WTC11 (cell line): ENCODE measurements around the gene RAMAC. TPM values are rescaled to one million over a fixed set of nuclear protein-coding genes. Genes with fewer than 3 reads are reported as not detected.

Source experiments
- ATAC-seq: fragments of 200-7000 bp; cut with Tn5 transposase; 2 replicates; pipeline ENCODE4 v1.10.0; 2021; ENCODE audit warnings: mild to moderate bottlenecking, moderate library complexity
- CTCF ChIA-PET: fragments of 300-600 bp; sonication (Branson Sonifier 250); formaldehyde crosslinking; loops from one replicate; lab custom pipeline; 2021; ENCODE audit warnings: antibody characterized with exemption; lab: Charles Lee
- POLR2A ChIA-PET: fragments of 350-600 bp; sonication (Branson Sonifier 250); formaldehyde crosslinking; loops from one replicate; lab custom pipeline; 2021; ENCODE audit warnings: antibody characterized with exemption; lab: Charles Lee
- DNase-seq: peaks from one replicate; pipeline ENCODE4 v3.0.0; 2021; ENCODE audit warnings: low spot score
- H3K27ac Mint-ChIP-seq: 2 replicates; pipeline ENCODE4 v1.8.0; 2021; ENCODE audit warnings: mixed read lengths
- H3K27me3 Mint-ChIP-seq: 2 replicates; pipeline ENCODE4 v1.8.0; 2021; ENCODE audit warnings: low read depth, mild to moderate bottlenecking, moderate library complexity, mixed read lengths
- H3K36me3 Mint-ChIP-seq: 2 replicates; pipeline ENCODE4 v1.8.0; 2021; ENCODE audit warnings: mixed read lengths
- H3K4me1 Mint-ChIP-seq: 2 replicates; pipeline ENCODE4 v1.8.0; 2022; ENCODE audit warnings: mixed read lengths
- H3K4me3 Mint-ChIP-seq: 2 replicates; pipeline ENCODE4 v1.8.0; 2021; ENCODE audit warnings: mild to moderate bottlenecking, moderate library complexity, mixed read lengths
- H3K9me3 Mint-ChIP-seq: 2 replicates; pipeline ENCODE4 v1.8.0; 2021; ENCODE audit warnings: mixed read lengths
- CREM ChIP-seq: sonication (generic); formaldehyde crosslinking; IDR thresholded peaks from 2 replicates; pipeline ENCODE4 v1.8.1; 2022; ENCODE audit warnings: mild to moderate bottlenecking, missing genetic modification reagents, moderate library complexity
- FOXJ3 ChIP-seq: sonication (generic); formaldehyde crosslinking; IDR thresholded peaks from 2 replicates; pipeline ENCODE4 v1.9.0; 2021; ENCODE audit warnings: missing genetic modification reagents, mild to moderate bottlenecking, borderline replicate concordance
- IRF2 ChIP-seq: sonication (generic); formaldehyde crosslinking; IDR thresholded peaks from 2 replicates; pipeline ENCODE4 v1.8.0; 2022; ENCODE audit warnings: low read depth, missing genetic modification reagents, borderline replicate concordance
- NFATC4 ChIP-seq: fragments of 250-450 bp; sonication (Bioruptor Pico); IDR thresholded peaks from 2 replicates; pipeline ENCODE4 v1.9.0; 2021; ENCODE audit warnings: mild to moderate bottlenecking
- NR2C2 ChIP-seq: sonication (generic); formaldehyde crosslinking; IDR thresholded peaks from 2 replicates; pipeline ENCODE4 v1.8.0; 2022; ENCODE audit warnings: mild to moderate bottlenecking, missing genetic modification reagents
- NR3C1 ChIP-seq: sonication (generic); formaldehyde crosslinking; conservative IDR thresholded peaks from 2 replicates; pipeline ENCODE4 v1.8.1; 2023; ENCODE audit warnings: low read depth, mild to moderate bottlenecking, missing genetic modification reagents
- SMAD3 ChIP-seq: sonication (generic); formaldehyde crosslinking; IDR thresholded peaks from 2 replicates; pipeline ENCODE4 v1.8.0; 2022; ENCODE audit warnings: missing genetic modification reagents, mild to moderate bottlenecking, borderline replicate concordance
- TCF7 ChIP-seq: sonication (generic); formaldehyde crosslinking; IDR thresholded peaks from 2 replicates; pipeline ENCODE4 v1.8.0; 2022; ENCODE audit warnings: mild to moderate bottlenecking, low read depth, missing genetic modification reagents, moderate library complexity
- TEAD1 ChIP-seq: sonication (generic); formaldehyde crosslinking; IDR thresholded peaks from 2 replicates; pipeline ENCODE4 v1.8.0; 2022; ENCODE audit warnings: mild to moderate bottlenecking, missing genetic modification reagents
- TEAD4 ChIP-seq: sonication (generic); formaldehyde crosslinking; IDR thresholded peaks from 2 replicates; pipeline ENCODE4 v1.8.0; 2022; ENCODE audit warnings: mild to moderate bottlenecking, missing genetic modification reagents
- ZNF121 ChIP-seq: sonication (generic); formaldehyde crosslinking; IDR thresholded peaks from 2 replicates; pipeline ENCODE4 v1.8.0; 2023; ENCODE audit warnings: missing genetic modification reagents
- ZNF219 ChIP-seq: sonication (generic); formaldehyde crosslinking; IDR thresholded peaks from 2 replicates; pipeline ENCODE4 v1.8.0; 2023; ENCODE audit warnings: missing genetic modification reagents, mild to moderate bottlenecking, borderline replicate concordance
- ZNF263 ChIP-seq: sonication (generic); formaldehyde crosslinking; IDR thresholded peaks from 2 replicates; pipeline ENCODE4 v1.8.1; 2022; ENCODE audit warnings: low read depth, mild to moderate bottlenecking, moderate library complexity, missing genetic modification reagents
- total RNA-seq: library from RNA; stranded (reverse); gene quantifications from 3 replicates; pipeline ENCODE4 v1.2.3, GENCODE V29; 2021
- TF ChIP-seq, protein P1 (sequence below): sonication (generic); formaldehyde crosslinking; IDR thresholded peaks from 2 replicates; pipeline ENCODE4 v1.8.1; 2023; ENCODE audit warnings: mild to moderate bottlenecking, missing genetic modification reagents, moderate library complexity
- TF ChIP-seq, protein P2 (sequence below): sonication (generic); formaldehyde crosslinking; IDR thresholded peaks from 2 replicates; pipeline ENCODE4 v1.8.0; 2022; ENCODE audit warnings: mild to moderate bottlenecking, missing genetic modification reagents
- TF ChIP-seq, protein P3 (sequence below): sonication (generic); formaldehyde crosslinking; IDR thresholded peaks from 2 replicates; pipeline ENCODE4 v1.8.0; 2022; ENCODE audit warnings: missing genetic modification reagents
- TF ChIP-seq, protein P4 (sequence below): sonication (generic); formaldehyde crosslinking; conservative IDR thresholded peaks from 2 replicates; pipeline ENCODE4 v1.8.1; 2022; ENCODE audit warnings: mild to moderate bottlenecking, missing genetic modification reagents
- TF ChIP-seq, protein P5 (sequence below): sonication (generic); formaldehyde crosslinking; IDR thresholded peaks from 2 replicates; pipeline ENCODE4 v1.8.0; 2023; ENCODE audit warnings: missing genetic modification reagents, mild to moderate bottlenecking, borderline replicate concordance
- TF ChIP-seq, protein P6 (sequence below): sonication (generic); formaldehyde crosslinking; IDR thresholded peaks from 2 replicates; pipeline ENCODE4 v1.8.0; 2023; ENCODE audit warnings: mild to moderate bottlenecking, missing genetic modification reagents
- TF ChIP-seq, protein P7 (sequence below): fragments of 250-450 bp; sonication (Bioruptor Pico); IDR thresholded peaks from 2 replicates; pipeline ENCODE4 v1.9.0; 2021; ENCODE audit warnings: moderate library complexity, mild to moderate bottlenecking, inconsistent platforms, borderline replicate concordance
- TF ChIP-seq, protein P8 (sequence below): fragments of 250-450 bp; sonication (Bioruptor Pico); IDR thresholded peaks from 2 replicates; pipeline ENCODE4 v1.9.0; 2021; ENCODE audit warnings: mild to moderate bottlenecking

RAMAC gene
- total RNA-seq, 1 experiment from 2014 or later, result 26.6 TPM

DNA sequence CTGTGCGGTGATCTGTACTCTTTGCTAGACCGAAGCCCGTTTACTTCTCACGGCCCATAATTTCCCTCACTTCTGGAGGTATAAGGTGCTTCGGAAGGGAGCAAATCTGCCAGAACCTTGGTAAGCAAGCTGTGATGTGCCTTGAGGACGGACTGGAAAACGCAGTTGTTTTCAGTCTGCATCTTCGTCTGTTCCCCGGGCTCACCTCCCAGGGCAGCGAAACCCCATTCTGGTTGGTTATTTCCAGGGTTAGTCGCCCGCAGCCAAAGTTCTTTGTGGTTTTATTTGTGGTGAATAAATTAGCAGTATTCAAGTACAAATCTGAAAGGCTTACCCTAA, 401 bp downstream of the RAMAC start (continued):
- TF ChIP-seq, protein P1, sequence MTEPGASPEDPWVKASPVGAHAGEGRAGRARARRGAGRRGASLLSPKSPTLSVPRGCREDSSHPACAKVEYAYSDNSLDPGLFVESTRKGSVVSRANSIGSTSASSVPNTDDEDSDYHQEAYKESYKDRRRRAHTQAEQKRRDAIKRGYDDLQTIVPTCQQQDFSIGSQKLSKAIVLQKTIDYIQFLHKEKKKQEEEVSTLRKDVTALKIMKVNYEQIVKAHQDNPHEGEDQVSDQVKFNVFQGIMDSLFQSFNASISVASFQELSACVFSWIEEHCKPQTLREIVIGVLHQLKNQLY, result no peak
- TF ChIP-seq TEAD1 (no peak), FOXJ3 (CRISPR knock-in tag) (no peak)

DNA sequence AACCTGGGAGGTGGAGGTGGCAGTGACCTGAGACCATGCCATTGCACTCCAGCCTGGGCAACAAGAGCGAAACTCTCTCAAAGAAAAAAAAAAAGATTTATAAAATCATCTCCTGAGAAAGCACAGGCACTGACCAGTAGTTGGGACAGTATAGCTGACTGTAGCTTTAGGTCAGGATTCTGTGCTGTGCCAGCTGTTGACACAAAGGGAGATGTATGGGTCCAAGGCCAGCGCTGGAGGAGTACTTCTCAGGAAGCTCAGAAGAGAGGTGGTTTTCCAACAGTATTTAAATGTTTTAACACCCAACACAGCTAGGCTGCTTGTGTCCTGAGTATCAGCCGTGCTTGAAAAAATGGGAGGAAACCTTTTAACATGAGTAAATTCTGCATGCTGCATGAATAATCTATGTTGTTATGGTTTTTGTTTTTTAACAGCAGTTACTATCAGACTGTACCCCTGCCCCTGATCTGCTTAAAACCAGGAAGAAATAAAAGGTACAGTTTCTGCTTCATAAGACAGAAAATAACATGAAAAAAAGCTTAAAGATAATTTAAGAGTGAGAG, 6.5 kb downstream of the RAMAC start:
- H3K27ac Mint-ChIP-seq, result no peak overlapping the region
- peaks cover 19% of the 10 kb centered on the region for H3K36me3 Mint-ChIP-seq
- no peak for DNase-seq
- POLR2A ChIA-PET, result no interaction called here
- no peaks in the 10 kb centered on the region for H3K4me1 Mint-ChIP-seq
- CTCF ChIA-PET, result interaction anchor here (1.6 to 1.9 kb wide), 2 partner anchors 19 to 143 kb away, joined by 5 to 6 read pairs; partner anchors contain the start of gene C15orf40
- H3K27me3 Mint-ChIP-seq, result peaks cover 2% of the 10 kb centered on the region; the same call in 1 of the 2 replicates
- H3K9me3 Mint-ChIP-seq, result no peaks in the 10 kb centered on the region
- no peak overlapping the region for H3K4me3 Mint-ChIP-seq
- ATAC-seq, result no peak
- TF ChIP-seq ZNF219 (CRISPR knock-in tag), result no peak
- TF ChIP-seq, protein P2, sequence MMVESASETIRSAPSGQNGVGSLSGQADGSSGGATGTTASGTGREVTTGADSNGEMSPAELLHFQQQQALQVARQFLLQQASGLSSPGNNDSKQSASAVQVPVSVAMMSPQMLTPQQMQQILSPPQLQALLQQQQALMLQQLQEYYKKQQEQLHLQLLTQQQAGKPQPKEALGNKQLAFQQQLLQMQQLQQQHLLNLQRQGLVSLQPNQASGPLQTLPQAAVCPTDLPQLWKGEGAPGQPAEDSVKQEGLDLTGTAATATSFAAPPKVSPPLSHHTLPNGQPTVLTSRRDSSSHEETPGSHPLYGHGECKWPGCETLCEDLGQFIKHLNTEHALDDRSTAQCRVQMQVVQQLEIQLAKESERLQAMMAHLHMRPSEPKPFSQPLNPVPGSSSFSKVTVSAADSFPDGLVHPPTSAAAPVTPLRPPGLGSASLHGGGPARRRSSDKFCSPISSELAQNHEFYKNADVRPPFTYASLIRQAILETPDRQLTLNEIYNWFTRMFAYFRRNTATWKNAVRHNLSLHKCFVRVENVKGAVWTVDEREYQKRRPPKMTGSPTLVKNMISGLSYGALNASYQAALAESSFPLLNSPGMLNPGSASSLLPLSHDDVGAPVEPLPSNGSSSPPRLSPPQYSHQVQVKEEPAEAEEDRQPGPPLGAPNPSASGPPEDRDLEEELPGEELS (CRISPR knock-in tag), result no peak
- TF ChIP-seq, protein P3, sequence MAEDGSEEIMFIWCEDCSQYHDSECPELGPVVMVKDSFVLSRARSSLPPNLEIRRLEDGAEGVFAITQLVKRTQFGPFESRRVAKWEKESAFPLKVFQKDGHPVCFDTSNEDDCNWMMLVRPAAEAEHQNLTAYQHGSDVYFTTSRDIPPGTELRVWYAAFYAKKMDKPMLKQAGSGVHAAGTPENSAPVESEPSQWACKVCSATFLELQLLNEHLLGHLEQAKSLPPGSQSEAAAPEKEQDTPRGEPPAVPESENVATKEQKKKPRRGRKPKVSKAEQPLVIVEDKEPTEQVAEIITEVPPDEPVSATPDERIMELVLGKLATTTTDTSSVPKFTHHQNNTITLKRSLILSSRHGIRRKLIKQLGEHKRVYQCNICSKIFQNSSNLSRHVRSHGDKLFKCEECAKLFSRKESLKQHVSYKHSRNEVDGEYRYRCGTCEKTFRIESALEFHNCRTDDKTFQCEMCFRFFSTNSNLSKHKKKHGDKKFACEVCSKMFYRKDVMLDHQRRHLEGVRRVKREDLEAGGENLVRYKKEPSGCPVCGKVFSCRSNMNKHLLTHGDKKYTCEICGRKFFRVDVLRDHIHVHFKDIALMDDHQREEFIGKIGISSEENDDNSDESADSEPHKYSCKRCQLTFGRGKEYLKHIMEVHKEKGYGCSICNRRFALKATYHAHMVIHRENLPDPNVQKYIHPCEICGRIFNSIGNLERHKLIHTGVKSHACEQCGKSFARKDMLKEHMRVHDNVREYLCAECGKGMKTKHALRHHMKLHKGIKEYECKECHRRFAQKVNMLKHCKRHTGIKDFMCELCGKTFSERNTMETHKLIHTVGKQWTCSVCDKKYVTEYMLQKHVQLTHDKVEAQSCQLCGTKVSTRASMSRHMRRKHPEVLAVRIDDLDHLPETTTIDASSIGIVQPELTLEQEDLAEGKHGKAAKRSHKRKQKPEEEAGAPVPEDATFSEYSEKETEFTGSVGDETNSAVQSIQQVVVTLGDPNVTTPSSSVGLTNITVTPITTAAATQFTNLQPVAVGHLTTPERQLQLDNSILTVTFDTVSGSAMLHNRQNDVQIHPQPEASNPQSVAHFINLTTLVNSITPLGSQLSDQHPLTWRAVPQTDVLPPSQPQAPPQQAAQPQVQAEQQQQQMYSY (CRISPR knock-in tag), result no peak
- no peak for TF ChIP-seq IRF2
- TF ChIP-seq, protein P4, sequence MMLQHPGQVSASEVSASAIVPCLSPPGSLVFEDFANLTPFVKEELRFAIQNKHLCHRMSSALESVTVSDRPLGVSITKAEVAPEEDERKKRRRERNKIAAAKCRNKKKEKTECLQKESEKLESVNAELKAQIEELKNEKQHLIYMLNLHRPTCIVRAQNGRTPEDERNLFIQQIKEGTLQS (CRISPR knock-in tag), result no peak
- TF ChIP-seq TEAD4 (CRISPR knock-in tag), result no peak
- no peak for TF ChIP-seq ZNF121 (CRISPR knock-in tag)
- TF ChIP-seq TCF7 (CRISPR knock-in tag), result no peak
- TF ChIP-seq, protein P5, sequence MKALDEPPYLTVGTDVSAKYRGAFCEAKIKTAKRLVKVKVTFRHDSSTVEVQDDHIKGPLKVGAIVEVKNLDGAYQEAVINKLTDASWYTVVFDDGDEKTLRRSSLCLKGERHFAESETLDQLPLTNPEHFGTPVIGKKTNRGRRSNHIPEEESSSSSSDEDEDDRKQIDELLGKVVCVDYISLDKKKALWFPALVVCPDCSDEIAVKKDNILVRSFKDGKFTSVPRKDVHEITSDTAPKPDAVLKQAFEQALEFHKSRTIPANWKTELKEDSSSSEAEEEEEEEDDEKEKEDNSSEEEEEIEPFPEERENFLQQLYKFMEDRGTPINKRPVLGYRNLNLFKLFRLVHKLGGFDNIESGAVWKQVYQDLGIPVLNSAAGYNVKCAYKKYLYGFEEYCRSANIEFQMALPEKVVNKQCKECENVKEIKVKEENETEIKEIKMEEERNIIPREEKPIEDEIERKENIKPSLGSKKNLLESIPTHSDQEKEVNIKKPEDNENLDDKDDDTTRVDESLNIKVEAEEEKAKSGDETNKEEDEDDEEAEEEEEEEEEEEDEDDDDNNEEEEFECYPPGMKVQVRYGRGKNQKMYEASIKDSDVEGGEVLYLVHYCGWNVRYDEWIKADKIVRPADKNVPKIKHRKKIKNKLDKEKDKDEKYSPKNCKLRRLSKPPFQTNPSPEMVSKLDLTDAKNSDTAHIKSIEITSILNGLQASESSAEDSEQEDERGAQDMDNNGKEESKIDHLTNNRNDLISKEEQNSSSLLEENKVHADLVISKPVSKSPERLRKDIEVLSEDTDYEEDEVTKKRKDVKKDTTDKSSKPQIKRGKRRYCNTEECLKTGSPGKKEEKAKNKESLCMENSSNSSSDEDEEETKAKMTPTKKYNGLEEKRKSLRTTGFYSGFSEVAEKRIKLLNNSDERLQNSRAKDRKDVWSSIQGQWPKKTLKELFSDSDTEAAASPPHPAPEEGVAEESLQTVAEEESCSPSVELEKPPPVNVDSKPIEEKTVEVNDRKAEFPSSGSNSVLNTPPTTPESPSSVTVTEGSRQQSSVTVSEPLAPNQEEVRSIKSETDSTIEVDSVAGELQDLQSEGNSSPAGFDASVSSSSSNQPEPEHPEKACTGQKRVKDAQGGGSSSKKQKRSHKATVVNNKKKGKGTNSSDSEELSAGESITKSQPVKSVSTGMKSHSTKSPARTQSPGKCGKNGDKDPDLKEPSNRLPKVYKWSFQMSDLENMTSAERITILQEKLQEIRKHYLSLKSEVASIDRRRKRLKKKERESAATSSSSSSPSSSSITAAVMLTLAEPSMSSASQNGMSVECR (CRISPR knock-in tag), result no peak
- TF ChIP-seq NR2C2 (CRISPR knock-in tag), result no peak
- no peak for TF ChIP-seq NR3C1 (CRISPR knock-in tag)
- no peak for TF ChIP-seq NFATC4 (CRISPR knock-in tag)
- TF ChIP-seq SMAD3 (CRISPR knock-in tag), result no peak
- no peak for TF ChIP-seq ZNF263 (CRISPR knock-in tag)
- TF ChIP-seq, protein P6, sequence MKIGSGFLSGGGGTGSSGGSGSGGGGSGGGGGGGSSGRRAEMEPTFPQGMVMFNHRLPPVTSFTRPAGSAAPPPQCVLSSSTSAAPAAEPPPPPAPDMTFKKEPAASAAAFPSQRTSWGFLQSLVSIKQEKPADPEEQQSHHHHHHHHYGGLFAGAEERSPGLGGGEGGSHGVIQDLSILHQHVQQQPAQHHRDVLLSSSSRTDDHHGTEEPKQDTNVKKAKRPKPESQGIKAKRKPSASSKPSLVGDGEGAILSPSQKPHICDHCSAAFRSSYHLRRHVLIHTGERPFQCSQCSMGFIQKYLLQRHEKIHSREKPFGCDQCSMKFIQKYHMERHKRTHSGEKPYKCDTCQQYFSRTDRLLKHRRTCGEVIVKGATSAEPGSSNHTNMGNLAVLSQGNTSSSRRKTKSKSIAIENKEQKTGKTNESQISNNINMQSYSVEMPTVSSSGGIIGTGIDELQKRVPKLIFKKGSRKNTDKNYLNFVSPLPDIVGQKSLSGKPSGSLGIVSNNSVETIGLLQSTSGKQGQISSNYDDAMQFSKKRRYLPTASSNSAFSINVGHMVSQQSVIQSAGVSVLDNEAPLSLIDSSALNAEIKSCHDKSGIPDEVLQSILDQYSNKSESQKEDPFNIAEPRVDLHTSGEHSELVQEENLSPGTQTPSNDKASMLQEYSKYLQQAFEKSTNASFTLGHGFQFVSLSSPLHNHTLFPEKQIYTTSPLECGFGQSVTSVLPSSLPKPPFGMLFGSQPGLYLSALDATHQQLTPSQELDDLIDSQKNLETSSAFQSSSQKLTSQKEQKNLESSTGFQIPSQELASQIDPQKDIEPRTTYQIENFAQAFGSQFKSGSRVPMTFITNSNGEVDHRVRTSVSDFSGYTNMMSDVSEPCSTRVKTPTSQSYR (CRISPR knock-in tag), result no peak
- TF ChIP-seq, protein P7, sequence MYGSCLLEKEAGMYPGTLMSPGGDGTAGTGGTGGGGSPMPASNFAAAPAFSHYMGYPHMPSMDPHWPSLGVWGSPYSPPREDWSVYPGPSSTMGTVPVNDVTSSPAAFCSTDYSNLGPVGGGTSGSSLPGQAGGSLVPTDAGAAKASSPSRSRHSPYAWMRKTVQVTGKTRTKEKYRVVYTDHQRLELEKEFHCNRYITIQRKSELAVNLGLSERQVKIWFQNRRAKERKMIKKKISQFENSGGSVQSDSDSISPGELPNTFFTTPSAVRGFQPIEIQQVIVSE, result no peak
- no peak for TF ChIP-seq TEAD1
- no peak for TF ChIP-seq CREM (CRISPR knock-in tag)
- TF ChIP-seq, protein P8, sequence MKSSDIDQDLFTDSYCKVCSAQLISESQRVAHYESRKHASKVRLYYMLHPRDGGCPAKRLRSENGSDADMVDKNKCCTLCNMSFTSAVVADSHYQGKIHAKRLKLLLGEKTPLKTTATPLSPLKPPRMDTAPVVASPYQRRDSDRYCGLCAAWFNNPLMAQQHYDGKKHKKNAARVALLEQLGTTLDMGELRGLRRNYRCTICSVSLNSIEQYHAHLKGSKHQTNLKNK (CRISPR knock-in tag), result no peak
